Thyroid gland (tissue), 4 donors: ENCODE data around the gene APC2.

Experiments
- POLR2A ChIP-seq, 2 donors: fragments of 450-650 bp; IDR thresholded peaks; one replicate each; pipeline ENCODE4 v1.6.1; 2017; ENCODE audit warnings: antibody characterized with exemption in 2 of 2, mild to moderate bottlenecking in 2 of 2, moderate library complexity in 1 of 2
- TF ChIP-seq, protein P1 (sequence below), 6 experiments: fragments of 200-600 bp in 3 of 6; fragments of 450-650 bp in 3 of 6; sonication (generic) in 3 of 6; IDR thresholded peaks; one replicate each; pipeline ENCODE4 v1.5.1; 2016 to 2019; ENCODE audit warnings: antibody characterized with exemption in 6 of 6, mild to moderate bottlenecking in 2 of 6, inconsistent platforms in 1 of 6, moderate library complexity in 1 of 6

DNA sequence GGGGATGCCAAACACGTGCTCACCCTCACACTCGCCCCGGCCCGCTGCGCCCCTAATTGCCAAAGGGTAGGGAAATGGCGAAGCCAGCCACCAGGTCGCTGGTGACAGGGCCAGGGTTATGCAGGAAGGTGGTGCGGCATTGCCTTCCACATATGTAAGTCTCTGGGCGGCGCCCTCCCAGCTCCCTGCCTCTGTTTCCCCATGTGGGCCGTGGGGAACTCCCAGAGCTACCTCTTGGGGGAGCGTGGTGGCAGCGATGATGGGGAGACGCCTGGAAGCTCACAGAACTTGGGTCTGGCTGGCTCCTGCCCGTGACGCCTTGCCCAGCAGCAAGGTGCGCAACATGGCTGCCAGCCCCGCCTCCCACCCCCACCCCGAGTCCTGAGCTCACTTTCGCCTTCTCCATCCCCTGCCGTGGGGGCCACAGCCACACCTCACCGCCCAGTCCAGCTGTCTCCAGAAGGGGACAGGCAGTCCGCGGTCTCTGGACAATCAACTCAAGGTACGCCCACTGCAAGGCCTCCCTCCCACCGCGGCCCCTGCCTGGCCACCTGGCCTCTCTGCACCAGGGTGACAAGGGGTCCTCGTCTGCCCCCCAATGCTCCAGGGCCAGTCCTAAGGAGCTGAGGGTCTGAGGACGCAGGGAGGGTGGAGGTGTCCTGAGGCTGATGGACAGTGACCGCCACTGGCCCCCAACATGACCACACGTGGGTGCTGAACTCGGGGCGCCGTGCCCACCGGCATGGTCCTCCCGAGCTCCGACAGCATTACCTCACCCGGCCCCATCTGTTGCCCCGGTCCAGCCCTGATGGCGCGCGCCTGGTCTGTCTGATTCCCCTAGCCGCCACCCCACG is 22.5 kb downstream of the APC2 start:
- TF ChIP-seq, protein P1, sequence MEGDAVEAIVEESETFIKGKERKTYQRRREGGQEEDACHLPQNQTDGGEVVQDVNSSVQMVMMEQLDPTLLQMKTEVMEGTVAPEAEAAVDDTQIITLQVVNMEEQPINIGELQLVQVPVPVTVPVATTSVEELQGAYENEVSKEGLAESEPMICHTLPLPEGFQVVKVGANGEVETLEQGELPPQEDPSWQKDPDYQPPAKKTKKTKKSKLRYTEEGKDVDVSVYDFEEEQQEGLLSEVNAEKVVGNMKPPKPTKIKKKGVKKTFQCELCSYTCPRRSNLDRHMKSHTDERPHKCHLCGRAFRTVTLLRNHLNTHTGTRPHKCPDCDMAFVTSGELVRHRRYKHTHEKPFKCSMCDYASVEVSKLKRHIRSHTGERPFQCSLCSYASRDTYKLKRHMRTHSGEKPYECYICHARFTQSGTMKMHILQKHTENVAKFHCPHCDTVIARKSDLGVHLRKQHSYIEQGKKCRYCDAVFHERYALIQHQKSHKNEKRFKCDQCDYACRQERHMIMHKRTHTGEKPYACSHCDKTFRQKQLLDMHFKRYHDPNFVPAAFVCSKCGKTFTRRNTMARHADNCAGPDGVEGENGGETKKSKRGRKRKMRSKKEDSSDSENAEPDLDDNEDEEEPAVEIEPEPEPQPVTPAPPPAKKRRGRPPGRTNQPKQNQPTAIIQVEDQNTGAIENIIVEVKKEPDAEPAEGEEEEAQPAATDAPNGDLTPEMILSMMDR (IDR thresholded peaks at IDR 0.05): no peak
- no peak for TF ChIP-seq POLR2A (IDR thresholded peaks at IDR 0.05)
